GM12865 (cell line): ENCODE data around the gene MYD88.

Experiments used
- DNase-seq: peaks from one replicate; pipeline ENCODE4 v3.0.0; 2010; ENCODE audit warnings: low read depth
- H3K4me3 ChIP-seq: 2 replicates; pipeline ENCODE4 v1.5.1; 2011; ENCODE audit warnings: mild to moderate bottlenecking, low read depth, low read length, control low read depth
- TF ChIP-seq, protein P1 (sequence below): IDR thresholded peaks from 2 replicates; pipeline ENCODE4 v1.5.1; 2011; ENCODE audit warnings: low read length, control low read depth, low read depth, inconsistent platforms; ENCODE audit not compliant: insufficient read depth; ENCODE audit errors: missing control alignments

MYD88 gene

DNA sequence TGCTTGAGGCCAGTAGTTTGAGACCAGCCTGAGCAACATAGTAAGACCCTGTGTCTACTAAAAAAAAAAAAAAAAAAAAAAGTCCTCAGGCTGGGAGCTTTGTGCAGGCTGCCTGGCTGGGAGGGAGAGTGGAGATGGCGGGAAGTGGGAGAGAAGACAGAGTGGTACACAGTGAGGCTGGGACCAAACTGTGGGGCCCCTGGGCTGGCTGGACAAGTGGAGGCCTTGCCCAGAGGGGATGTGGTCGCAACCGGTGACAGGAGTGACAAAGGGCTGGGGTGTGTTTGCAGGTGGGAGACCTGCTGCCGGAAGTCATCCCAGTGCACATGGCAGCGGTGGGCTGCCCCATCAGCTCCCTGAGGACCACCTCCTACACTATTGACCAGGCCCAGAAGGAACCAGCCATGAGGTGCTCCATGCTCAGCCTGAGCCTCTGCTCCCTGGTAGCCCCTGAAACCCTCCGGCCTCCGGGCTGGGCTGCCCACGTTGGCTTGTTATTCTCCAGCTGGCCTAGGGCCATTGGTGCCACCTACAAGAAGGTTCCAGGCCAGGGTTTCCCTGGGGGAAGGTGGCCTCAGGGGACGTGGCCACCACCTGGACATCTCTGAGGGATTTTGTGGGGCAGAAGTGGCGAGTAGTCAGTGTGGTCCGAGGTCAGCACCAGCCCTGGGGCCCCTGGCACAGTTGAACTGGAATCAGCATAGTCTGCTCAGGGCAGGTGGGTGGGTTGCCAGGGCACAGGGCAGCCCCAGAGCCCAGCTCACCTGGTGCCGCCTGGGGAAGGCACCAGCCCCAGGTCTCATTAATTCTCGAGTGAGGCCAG is 24.2 kb upstream of the MYD88 start:
- no peak overlapping the region for H3K4me3 ChIP-seq
- DNase-seq: no peak
- TF ChIP-seq, protein P1, sequence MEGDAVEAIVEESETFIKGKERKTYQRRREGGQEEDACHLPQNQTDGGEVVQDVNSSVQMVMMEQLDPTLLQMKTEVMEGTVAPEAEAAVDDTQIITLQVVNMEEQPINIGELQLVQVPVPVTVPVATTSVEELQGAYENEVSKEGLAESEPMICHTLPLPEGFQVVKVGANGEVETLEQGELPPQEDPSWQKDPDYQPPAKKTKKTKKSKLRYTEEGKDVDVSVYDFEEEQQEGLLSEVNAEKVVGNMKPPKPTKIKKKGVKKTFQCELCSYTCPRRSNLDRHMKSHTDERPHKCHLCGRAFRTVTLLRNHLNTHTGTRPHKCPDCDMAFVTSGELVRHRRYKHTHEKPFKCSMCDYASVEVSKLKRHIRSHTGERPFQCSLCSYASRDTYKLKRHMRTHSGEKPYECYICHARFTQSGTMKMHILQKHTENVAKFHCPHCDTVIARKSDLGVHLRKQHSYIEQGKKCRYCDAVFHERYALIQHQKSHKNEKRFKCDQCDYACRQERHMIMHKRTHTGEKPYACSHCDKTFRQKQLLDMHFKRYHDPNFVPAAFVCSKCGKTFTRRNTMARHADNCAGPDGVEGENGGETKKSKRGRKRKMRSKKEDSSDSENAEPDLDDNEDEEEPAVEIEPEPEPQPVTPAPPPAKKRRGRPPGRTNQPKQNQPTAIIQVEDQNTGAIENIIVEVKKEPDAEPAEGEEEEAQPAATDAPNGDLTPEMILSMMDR: no peak

- H3K4me3 ChIP-seq: no peak overlapping the region
- TF ChIP-seq, protein P1: no peak
- no peak for DNase-seq
These were observed 23.4 kb upstream of the MYD88 start for GRCh38 chr3:38114875-38115644.

GRCh38 chr3:38115645-38116427 is 22.6 kb upstream of the MYD88 start:
- no peak for DNase-seq
- TF ChIP-seq, protein P1: no peak
- H3K4me3 ChIP-seq: no peak overlapping the region

DNA sequence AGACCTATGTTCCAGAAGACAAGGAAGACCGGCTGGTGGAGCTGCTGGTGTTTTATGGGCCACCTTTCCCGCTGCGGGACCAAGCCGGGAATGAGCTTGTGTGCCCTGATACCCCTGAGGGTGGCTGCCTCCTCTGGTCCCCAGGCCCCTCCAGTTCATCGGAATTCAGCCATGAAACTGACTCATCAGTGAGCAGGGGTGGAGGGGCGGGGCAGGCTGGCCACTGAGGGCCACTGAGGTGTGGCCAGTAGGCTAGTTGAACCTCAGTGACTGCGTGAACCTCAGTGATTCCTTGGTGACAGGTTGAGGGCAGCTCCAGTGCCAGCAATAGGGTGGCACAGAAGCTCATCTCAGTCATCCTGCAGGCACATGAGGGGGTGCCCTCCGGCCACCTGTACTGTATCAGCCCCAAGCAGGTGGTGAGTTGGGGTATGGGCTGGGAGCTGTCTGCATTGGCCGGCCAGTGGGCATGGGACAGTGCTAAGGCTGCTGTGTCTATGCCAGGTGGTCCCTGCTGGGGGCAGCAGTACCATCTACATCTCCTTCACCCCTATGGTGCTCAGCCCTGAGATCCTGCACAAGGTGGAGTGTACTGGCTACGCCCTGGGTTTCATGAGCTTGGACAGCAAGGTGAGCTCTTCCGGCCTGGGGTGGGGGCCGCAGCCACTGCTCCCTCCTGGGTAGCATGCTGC is 21.8 kb upstream of the MYD88 start:
- H3K4me3 ChIP-seq: no peak overlapping the region
- DNase-seq: no peak
- TF ChIP-seq, protein P1: peak; percentile 0

GRCh38 chr3:38117163-38117716 is 21.2 kb upstream of the MYD88 start:
- no peak overlapping the region for H3K4me3 ChIP-seq
- TF ChIP-seq, protein P1: no peak
- no peak for DNase-seq
